SKM-1 treated with dmso at 0.1 percent for 144 hours (cell line): Measurements from ENCODE around the gene ANO6.
"Not testable (repeated sequence)": the region's sequence is repeated elsewhere in the genome, so short reads cannot be mapped to it uniquely, and the experiment has no call there.

ENCODE experiments used
- DNase-seq: peaks from one replicate; lab custom pipeline; 2025; ENCODE audit not compliant: unreplicated experiment; lab: John Stamatoyannopoulos, UW

Gene ANO6

GRCh38 chr12:45304514-45305178, 88.8 kb downstream of the ANO6 start:
- DNase-seq, result no peak

GRCh38 chr12:45305907-45306306, 90.0 kb downstream of the ANO6 start:
- no peak for DNase-seq

- DNase-seq, result no peak
Observed at GRCh38 chr12:45309836-45310626, 94.1 kb downstream of the ANO6 start.

GRCh38 chr12:45310627-45310968, 94.7 kb downstream of the ANO6 start:
- DNase-seq, result no peak

GRCh38 chr12:45312012-45312411, 96.1 kb downstream of the ANO6 start:
- no peak for DNase-seq

GRCh38 chr12:45314770-45315169, 98.9 kb downstream of the ANO6 start:
- no peak for DNase-seq

- DNase-seq, result no peak
Observed at GRCh38 chr12:45315462-45315861, 99.6 kb downstream of the ANO6 start.

- DNase-seq, result not testable (repeated sequence)
Observed at GRCh38 chr12:45317261-45317660, 101.4 kb downstream of the ANO6 start.

- no peak for DNase-seq
Observed at GRCh38 chr12:45322810-45323209, 106.9 kb downstream of the ANO6 start.

- no peak for DNase-seq
Observed at GRCh38 chr12:45324391-45324790, 108.5 kb downstream of the ANO6 start.

GRCh38 chr12:45326358-45326975, 110.6 kb downstream of the ANO6 start:
- DNase-seq, result no peak

- DNase-seq, result no peak
Observed at GRCh38 chr12:45327823-45328383, 112.0 kb downstream of the ANO6 start.

GRCh38 chr12:45329238-45329637, 113.3 kb downstream of the ANO6 start:
- DNase-seq, result no peak

- DNase-seq, result no peak
Observed at GRCh38 chr12:45329702-45330101, 113.8 kb downstream of the ANO6 start.

- no peak for DNase-seq
Observed at GRCh38 chr12:45331552-45331951, 115.7 kb downstream of the ANO6 start.

GRCh38 chr12:45334396-45334795, 118.5 kb downstream of the ANO6 start:
- no peak for DNase-seq

- DNase-seq, result no peak
Observed at GRCh38 chr12:45336331-45336730, 120.4 kb downstream of the ANO6 start.

GRCh38 chr12:45336762-45337596, 121.1 kb downstream of the ANO6 start:
- DNase-seq, result no peak

- DNase-seq, result no peak
Observed at GRCh38 chr12:45337835-45338234, 121.9 kb downstream of the ANO6 start.

- no peak for DNase-seq
Observed at GRCh38 chr12:45338272-45338671, 122.4 kb downstream of the ANO6 start.

- no peak for DNase-seq
Observed at GRCh38 chr12:45339035-45339434, 123.1 kb downstream of the ANO6 start.
